T-helper 1 cell treated with Interleukin-12 subunit alpha and Interleukin-12 subunit beta and Interleukin-4 antibody, amounts not matched to agents 30 μg/mL and 1 μg/mL, for 36 hours (primary cell): ENCODE data around the gene EVL.
A peak's percentile ranks its signal among the peaks of the same experiment; 100 is the strongest.

Experiments used
- H3K27ac Mint-ChIP-seq: one replicate; pipeline ENCODE4 v1.8.0; 2021; ENCODE audit warnings: mild to moderate bottlenecking, mixed read lengths
- H3K27me3 Mint-ChIP-seq: one replicate; pipeline ENCODE4 v1.8.0; 2021; ENCODE audit warnings: low read depth, mixed read lengths
- H3K36me3 Mint-ChIP-seq: one replicate; pipeline ENCODE4 v1.8.0; 2021; ENCODE audit warnings: low read depth, mixed read lengths
- H3K4me1 Mint-ChIP-seq: one replicate; pipeline ENCODE4 v1.8.0; 2021; ENCODE audit warnings: low read depth, mixed read lengths
- H3K4me3 Mint-ChIP-seq: one replicate; pipeline ENCODE4 v1.8.0; 2021; ENCODE audit warnings: mild to moderate bottlenecking, moderate library complexity, mixed read lengths
- H3K9me3 Mint-ChIP-seq: one replicate; pipeline ENCODE4 v1.8.0; 2021; ENCODE audit warnings: mixed read lengths

EVL gene

DNA sequence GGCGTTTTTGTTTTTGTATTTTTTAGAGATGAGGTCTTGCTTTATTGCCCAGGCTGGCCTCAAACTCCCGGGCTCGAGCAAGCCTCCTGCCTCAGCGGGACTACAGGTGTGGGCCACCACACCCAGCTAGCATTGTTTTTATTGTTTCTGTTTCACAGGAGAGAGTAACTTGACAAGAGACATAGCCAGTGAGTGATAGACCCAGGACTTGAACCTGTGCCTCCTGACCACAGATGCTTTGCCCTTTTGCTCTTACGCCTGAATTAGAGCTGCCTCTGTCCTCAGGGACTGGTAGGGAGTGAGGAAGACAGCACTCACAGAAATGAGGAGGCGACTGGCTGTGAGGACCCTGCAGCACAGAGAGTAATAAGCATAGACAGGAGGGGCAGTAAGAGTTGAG, 2.3 kb downstream of the EVL start:
- H3K9me3 Mint-ChIP-seq, result no peaks in the 10 kb centered on the region
- H3K27me3 Mint-ChIP-seq, result no peaks in the 10 kb centered on the region
- H3K27ac Mint-ChIP-seq, result peak overlapping the region; percentile 97
- H3K36me3 Mint-ChIP-seq, result peaks cover 48% of the 10 kb centered on the region
- peaks cover 52% of the 10 kb centered on the region for H3K4me1 Mint-ChIP-seq
- H3K4me3 Mint-ChIP-seq, result peak overlapping the region; percentile 93

DNA sequence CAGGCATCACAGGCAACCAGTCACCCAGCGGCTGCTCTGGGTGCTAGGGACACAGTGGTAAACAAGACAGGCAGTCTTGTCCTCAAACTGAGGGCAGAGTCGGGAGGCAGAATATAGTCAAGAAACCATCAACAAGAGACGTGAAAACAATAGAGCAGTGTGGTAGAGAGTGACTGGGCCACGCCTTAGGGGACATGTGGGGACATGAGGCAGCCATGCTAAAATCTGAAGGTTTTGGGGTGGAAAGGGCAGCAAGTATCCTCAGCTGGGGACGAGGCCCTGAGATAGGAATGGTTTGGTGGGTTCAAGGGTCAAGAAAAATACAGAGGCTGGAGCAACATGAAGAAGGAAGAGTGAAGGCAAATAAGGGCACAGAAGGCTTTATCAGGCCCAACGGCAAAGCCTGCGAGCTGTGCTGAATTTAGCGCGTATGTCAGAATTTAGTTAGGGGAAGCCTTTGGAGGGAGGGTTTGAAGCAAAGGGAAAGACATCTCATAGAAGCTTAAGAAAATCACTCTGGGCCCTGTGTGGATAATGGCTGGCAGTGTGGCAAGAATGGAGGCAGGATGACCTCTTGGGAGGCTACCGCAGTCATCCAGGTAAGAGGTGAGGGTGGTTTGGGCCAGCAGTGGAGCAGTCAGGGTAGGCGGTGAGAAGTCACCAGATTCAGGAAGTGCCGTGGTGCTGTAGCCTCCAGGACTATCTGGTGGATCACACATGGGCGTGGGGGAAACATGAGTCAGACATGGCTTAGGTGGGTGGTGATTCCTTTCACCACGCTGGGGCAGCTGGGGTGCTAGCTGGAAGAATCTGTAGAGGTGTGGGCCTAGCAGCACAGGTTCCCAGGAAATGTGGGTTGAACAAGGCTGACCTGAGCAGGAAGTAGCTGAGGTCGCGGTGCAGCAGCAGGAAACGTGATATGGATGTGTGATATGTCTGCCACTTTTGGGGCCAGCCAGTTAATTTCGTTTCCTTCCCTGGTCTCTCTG, 3.0 kb downstream of the EVL start:
- Mint-ChIP-seq H3K27ac (peak overlapping the region; percentile 97), H3K4me3 (peak overlapping the region; percentile 93), H3K4me1 (peaks cover 52% of the 10 kb centered on the region), H3K27me3 (no peaks in the 10 kb centered on the region), H3K9me3 (no peaks in the 10 kb centered on the region), H3K36me3 (peaks cover 56% of the 10 kb centered on the region)

DNA sequence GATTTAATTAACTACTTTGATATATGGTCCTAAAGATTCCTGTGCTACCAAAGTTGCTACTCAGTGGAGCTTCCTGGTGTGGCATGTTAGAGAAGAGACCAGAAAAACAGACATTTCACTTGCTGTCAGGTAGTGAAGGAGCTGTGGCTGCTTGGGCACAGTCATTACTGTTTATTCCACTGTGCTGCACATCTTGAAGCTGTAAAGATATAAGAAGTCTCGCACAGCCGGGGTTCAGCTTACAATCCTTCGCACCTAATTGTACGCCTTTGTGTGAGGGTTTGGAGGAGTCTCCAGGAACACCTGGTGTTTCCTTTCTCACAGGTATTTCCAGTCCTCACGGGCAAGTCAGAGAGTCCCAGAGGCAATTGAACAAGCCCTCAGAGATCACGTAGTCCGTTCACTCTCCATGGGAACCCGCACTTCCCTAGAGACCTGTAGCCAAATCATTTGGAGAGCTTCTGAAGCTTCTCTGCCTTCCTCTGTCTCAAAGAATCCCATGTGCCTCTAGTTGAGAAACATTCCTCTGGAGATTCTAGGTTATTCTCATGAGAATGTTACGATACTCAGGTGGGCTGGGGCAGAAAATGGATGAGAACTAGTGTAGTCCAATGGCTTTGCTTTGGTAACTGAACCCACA, 4.1 kb downstream of the EVL start:
- Mint-ChIP-seq H3K36me3 (peaks cover 64% of the 10 kb centered on the region), H3K9me3 (no peaks in the 10 kb centered on the region), H3K4me1 (peaks cover 52% of the 10 kb centered on the region), H3K27ac (peak overlapping the region; percentile 97), H3K4me3 (peak overlapping the region; percentile 93), H3K27me3 (no peaks in the 10 kb centered on the region)

DNA sequence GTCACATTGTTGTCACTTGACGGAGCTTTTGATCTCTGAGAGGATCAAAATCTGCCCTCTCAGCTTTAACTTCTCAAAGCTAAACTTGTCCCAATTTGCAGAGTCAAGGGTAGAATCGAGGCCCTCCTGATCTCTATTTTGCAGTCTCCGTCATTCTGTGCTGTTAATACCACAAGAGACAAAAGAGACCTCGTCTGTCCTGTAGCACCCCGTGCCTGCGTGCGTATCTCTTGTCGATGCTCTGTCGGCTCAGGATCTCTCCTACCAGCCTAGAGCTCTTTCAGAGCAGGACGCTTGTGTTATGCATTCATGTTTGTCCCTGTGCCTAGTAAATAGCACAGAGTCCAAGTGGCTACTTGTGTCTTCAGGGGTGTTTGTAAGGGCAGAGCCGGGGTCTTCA, 5.1 kb downstream of the EVL start:
- Mint-ChIP-seq H3K27me3 (no peaks in the 10 kb centered on the region), H3K4me3 (peak overlapping the region; percentile 93), H3K36me3 (peaks cover 75% of the 10 kb centered on the region), H3K4me1 (peaks cover 60% of the 10 kb centered on the region), H3K9me3 (no peaks in the 10 kb centered on the region), H3K27ac (peak overlapping the region; percentile 97)

DNA sequence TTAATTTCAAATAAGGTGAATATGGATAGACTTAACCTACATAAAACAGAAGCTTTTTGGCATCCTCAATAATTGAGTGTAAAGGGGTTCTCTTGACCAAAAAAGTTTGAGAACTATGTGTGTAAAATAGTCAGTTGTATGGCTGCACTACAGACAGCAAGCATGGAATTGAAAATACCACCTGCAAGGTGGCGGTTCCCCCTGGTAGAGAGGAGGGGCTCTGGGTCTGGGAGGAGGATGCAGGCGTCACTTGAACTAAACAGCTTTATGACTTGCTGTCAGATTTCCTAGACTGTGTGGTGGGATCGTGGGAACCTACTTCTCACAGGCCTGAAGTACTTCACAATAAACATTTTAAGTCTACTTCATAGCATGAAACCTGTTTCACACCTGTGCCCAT, 6.3 kb downstream of the EVL start:
- no peaks in the 10 kb centered on the region for H3K27me3 Mint-ChIP-seq
- H3K9me3 Mint-ChIP-seq, result no peaks in the 10 kb centered on the region
- H3K27ac Mint-ChIP-seq, result peak overlapping the region; percentile 62
- H3K4me3 Mint-ChIP-seq, result peak overlapping the region; percentile 93
- H3K4me1 Mint-ChIP-seq, result peaks cover 72% of the 10 kb centered on the region
- H3K36me3 Mint-ChIP-seq, result peaks cover 82% of the 10 kb centered on the region

DNA sequence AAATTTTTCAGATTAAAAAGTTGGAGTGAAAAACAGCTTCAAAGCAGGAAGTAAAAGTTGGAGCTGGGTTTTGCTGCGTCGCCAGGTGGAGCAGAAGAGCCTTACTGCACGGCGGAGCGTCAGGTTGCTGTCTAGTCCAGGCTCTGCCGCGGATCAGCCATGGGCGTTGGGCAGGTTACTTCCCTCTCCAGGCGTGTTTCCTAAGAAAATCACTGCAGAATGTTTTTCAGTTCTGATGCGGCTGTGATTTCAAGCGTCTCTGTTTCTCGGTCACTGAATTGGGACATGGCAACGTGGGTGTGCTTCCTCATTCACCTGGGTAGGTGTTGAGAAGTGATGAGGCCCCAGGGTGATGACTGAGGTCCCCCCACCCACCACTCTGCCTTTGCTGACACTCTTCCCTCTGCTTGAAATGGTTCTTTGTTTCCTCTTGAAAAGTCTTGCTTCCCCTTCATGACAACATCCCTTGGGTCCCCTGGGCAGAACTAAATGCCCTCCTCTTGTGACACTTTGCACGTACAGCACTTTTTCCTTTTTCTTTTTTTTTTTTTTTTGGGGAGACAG, 7.6 kb downstream of the EVL start:
- Mint-ChIP-seq H3K9me3 (no peaks in the 10 kb centered on the region), H3K4me3 (peak overlapping the region; percentile 87), H3K4me1 (peaks cover 77% of the 10 kb centered on the region), H3K36me3 (peaks cover 78% of the 10 kb centered on the region), H3K27ac (peak overlapping the region; percentile 84), H3K27me3 (no peaks in the 10 kb centered on the region)

DNA sequence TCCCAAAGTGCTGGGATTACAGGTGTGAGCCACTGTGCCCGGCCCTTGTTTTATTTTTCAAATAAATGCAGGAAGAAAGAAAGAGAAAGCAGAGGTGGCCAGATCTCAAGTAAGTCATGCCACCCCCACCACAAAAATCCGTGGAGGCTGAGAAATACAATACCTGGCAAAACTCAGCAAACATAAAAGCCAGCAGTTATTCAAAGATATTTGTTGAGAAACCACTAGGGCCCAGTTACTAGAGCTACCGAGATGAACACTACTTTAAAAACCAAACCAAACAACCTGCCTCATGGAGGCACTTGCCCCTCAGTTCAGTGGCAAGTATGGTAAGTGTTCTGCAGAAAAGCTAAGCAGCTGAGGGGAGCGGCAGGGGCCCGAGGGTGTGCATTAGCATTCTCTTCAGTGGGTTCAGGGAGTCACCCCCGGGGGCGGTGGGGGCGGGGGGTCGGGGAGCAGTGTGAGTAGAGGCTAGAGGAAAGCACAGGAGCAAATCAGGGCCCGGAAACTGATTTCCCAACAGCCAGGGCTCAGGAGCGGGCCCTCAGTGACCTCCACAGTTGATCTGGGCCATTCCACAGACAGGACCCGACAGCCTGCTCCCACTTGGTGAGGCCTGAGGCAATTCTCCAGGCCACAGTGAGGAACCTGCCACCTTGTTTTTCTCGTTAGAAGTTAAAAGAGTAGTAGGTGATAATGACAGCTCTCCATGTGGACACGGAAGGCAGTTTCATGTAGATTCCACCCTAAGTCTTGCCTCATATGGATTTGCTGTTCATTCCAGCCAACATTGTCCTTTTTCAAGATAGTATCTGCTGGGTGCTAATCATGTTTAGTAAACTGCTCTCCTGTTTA, 8.6 kb downstream of the EVL start:
- H3K27me3 Mint-ChIP-seq, result no peaks in the 10 kb centered on the region
- H3K4me3 Mint-ChIP-seq, result peak overlapping the region; percentile 87
- peaks cover 80% of the 10 kb centered on the region for H3K4me1 Mint-ChIP-seq
- H3K27ac Mint-ChIP-seq, result peak overlapping the region; percentile 97
- peaks cover 76% of the 10 kb centered on the region for H3K36me3 Mint-ChIP-seq
- H3K9me3 Mint-ChIP-seq, result no peaks in the 10 kb centered on the region

DNA sequence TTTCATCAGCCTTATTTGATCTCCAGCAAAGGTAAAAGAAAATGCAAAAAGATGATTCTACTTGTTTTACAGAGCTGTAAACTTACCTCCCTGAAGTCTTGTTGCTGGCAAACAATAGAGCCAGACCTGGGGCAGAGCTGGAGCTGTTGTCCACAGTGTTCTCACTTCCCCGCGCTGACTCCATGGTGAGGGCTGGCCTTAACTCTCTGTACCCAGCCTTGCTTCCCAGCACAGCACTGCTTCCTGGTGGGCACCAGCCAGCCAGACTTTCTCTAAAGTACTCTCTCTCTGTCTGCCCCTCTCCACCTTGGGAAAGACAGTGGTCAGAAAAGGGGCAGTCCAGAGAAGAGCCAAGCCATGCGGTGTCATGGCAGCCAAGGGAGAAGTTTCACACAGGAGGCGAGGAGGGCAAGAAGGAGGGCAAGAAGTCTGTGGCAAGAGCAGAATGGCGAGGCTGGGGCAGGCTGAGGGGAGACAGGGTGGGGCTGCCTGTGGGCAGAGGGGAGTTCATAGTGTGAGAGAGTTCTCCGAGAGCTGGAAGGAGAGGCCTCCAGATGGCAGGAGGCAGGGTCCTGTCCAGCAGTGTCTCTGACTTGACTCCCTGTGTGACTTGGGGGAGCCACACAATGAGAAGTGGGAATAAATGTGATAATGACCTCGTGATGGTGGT, 9.3 kb downstream of the EVL start:
- peaks cover 77% of the 10 kb centered on the region for H3K36me3 Mint-ChIP-seq
- no peaks in the 10 kb centered on the region for H3K9me3 Mint-ChIP-seq
- peak overlapping the region; percentile 97 for H3K27ac Mint-ChIP-seq
- H3K4me1 Mint-ChIP-seq, result peaks cover 81% of the 10 kb centered on the region
- no peaks in the 10 kb centered on the region for H3K27me3 Mint-ChIP-seq
- H3K4me3 Mint-ChIP-seq, result peak overlapping the region; percentile 85

DNA sequence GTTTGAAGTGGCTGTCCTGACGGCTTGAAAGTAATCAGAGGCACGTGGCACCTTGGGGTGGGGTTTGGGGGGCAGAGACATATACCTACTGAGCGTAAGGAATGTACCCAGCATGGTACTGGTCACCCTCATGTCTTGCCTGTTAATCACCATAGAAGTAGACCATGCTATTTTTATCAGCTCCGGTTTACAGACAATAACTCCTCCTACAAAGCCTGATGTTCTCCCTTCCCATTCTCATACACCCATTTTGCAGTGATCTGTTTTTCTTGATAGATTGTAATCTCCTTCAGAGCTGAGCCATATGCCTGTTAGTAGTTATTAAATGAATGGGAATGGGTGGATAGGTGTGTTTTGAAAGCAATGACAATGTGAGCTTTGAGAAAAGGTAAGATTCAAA, 10.5 kb downstream of the EVL start:
- peak overlapping the region; percentile 85 for H3K4me3 Mint-ChIP-seq
- H3K27ac Mint-ChIP-seq, result peak overlapping the region; percentile 97
- no peaks in the 10 kb centered on the region for H3K9me3 Mint-ChIP-seq
- peaks cover 78% of the 10 kb centered on the region for H3K36me3 Mint-ChIP-seq
- no peaks in the 10 kb centered on the region for H3K27me3 Mint-ChIP-seq
- H3K4me1 Mint-ChIP-seq, result peaks cover 86% of the 10 kb centered on the region

DNA sequence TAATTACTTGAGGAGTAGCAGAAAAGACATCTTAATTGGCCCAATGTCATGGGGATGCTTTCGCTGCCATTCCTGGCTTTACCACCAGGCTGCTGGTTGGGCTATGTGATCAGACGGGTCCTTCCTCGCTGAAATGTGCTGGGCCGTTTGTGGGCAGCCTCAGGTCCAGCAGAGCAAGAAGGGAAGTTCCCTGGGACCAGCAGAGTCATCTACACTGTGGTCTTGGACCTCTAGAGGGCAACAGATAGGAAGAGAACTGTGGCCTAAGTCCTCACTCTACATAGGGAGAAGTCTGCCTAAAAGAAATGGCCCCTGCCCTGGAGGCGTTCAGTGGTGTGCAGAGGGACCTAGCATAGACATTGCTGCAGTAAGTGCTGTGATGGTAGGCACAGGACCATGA, 10.9 kb downstream of the EVL start:
- H3K27me3 Mint-ChIP-seq, result no peaks in the 10 kb centered on the region
- peak overlapping the region; percentile 97 for H3K27ac Mint-ChIP-seq
- peak overlapping the region; percentile 85 for H3K4me3 Mint-ChIP-seq
- peaks cover 76% of the 10 kb centered on the region for H3K36me3 Mint-ChIP-seq
- H3K4me1 Mint-ChIP-seq, result peaks cover 85% of the 10 kb centered on the region
- H3K9me3 Mint-ChIP-seq, result no peaks in the 10 kb centered on the region

DNA sequence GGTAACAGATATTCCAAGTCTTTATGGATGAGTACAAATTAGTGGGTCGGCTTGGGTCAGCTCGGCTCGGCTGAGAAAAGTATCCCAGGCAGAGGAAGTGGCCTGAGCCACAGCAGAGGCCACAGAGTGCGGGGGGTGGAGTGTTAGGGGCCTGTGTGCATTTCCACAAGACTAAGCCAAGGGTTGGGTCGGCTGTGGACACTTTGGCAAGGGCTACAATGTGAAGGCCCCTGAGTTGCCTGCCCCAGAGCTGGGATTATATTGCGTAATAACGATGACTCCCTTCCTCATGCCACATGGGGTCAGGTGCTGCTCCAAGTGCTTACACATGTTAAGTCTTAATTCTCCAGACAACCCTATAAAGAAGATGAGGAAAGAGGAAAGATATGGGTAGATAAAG, 11.4 kb downstream of the EVL start:
- peaks cover 76% of the 10 kb centered on the region for H3K36me3 Mint-ChIP-seq

DNA sequence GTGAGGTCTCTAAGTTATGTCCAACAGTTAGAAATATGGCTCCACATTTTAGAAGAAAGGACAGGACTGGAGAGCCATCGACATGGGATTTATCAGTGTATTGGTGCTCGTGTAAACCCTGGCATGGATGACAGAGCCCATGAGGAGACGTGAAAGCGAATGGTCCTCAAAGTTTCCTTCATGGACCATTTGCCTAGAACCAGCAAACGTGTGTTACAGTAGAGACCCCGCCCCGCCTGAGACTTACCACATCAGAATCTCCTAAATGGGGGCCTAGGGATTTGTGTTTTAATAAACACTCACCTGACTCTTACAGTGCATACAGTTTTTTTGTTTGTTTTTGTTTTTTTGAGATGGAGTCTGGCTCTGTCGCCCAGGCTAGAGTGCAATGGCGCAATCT, 12.2 kb downstream of the EVL start:
- H3K4me3 Mint-ChIP-seq, result peak overlapping the region; percentile 85
- no peaks in the 10 kb centered on the region for H3K27me3 Mint-ChIP-seq
- peaks cover 89% of the 10 kb centered on the region for H3K4me1 Mint-ChIP-seq
- no peaks in the 10 kb centered on the region for H3K9me3 Mint-ChIP-seq
- peaks cover 78% of the 10 kb centered on the region for H3K36me3 Mint-ChIP-seq
- peak overlapping the region; percentile 97 for H3K27ac Mint-ChIP-seq

More for the DNA sequence above, 11.4 kb downstream of the EVL start:
- Mint-ChIP-seq H3K4me3 (peak overlapping the region; percentile 85), H3K27ac (peak overlapping the region; percentile 97), H3K4me1 (peaks cover 87% of the 10 kb centered on the region), H3K9me3 (no peaks in the 10 kb centered on the region), H3K27me3 (no peaks in the 10 kb centered on the region)

DNA sequence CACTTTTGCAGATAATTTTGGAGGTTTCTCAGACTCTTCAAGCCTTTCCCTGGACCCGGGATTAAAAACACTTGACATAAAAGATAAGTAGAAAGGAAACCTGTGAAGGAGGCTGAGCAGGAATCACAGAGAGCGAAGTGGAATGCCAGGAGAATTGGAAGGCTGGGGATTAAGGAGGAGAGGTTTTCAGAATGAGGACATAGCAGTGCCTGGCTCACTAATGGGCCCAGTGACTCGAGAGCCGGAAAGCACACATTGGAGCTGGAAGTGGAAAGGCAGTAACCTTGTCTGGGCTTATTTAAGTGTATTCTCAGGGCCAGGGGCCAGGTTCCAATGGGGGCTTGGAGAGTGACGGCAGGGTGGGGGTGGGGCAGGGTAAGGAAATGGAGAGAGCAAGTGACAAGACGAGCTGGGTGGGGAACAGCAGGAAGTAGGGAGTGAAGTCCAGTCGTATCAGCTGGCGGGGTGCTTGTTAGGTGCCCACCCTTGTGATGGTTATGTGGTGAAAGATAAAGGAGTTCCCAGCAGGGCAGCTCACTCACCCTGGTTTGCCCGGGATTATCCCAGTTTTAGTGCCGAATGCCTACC, 13.1 kb downstream of the EVL start:
- Mint-ChIP-seq H3K4me1 (peaks cover 89% of the 10 kb centered on the region), H3K27me3 (no peaks in the 10 kb centered on the region), H3K36me3 (peaks cover 72% of the 10 kb centered on the region), H3K9me3 (no peaks in the 10 kb centered on the region), H3K4me3 (peak overlapping the region; percentile 85), H3K27ac (peak overlapping the region; percentile 97)
